ENCODE measurements around the gene NPPB. TPM values are rescaled to one million over a fixed set of nuclear protein-coding genes. Genes with fewer than 3 reads are reported as not detected.

Gene NPPB
- total RNA-seq, 1 experiment from 2014 or later = not detected

- intact Hi-C loops (cut with micrococcal nuclease) = no loop called here
- CTCF ChIA-PET = interaction anchor here (0.6 to 1.2 kb wide), 5 partner anchors 14 to 334 kb away, joined by 3 to 5 read pairs (median 4); no protein-coding TSS in a partner anchor
- no peak overlapping the region for H3K4me3 Mint-ChIP-seq (ENCODE audit: unreplicated experiment)
- no peak for TF ChIP-seq CTCF (IDR thresholded peaks at IDR 0.05; ENCODE audit: unreplicated experiment)
- H3K4me1 Mint-ChIP-seq (ENCODE audit: insufficient read depth, unreplicated experiment) = no peaks in the 10 kb centered on the region
- peaks cover 71% of the 10 kb centered on the region for H3K36me3 Mint-ChIP-seq (ENCODE audit: insufficient read depth, unreplicated experiment)
- H3K27ac Mint-ChIP-seq (ENCODE audit: low read depth, unreplicated experiment) = no peak overlapping the region
- no TSS peak for BruUV-seq (replicated peaks)
- H3K9me3 Mint-ChIP-seq (ENCODE audit: unreplicated experiment) = no peaks in the 10 kb centered on the region
- POLR2A ChIA-PET = interaction anchor here (6.1 kb wide), 1 partner anchor 73 kb away, joined by 56 read pairs; no protein-coding TSS in a partner anchor
- no peak for DNase-seq (ENCODE audit: unreplicated experiment)
- H3K27me3 Mint-ChIP-seq (ENCODE audit: insufficient read depth, unreplicated experiment) = no peaks in the 10 kb centered on the region
Observed at GRCh38 chr1:11835441-11836225, 23.1 kb downstream of the NPPB start.

- intact Hi-C loops (cut with micrococcal nuclease) = no loop called here
- no peak overlapping the region for H3K27ac Mint-ChIP-seq (ENCODE audit: low read depth, unreplicated experiment)
- TF ChIP-seq CTCF (IDR thresholded peaks at IDR 0.05; ENCODE audit: unreplicated experiment) = no peak
- CTCF ChIA-PET = no interaction called here
- H3K27me3 Mint-ChIP-seq (ENCODE audit: insufficient read depth, unreplicated experiment) = no peaks in the 10 kb centered on the region
- H3K9me3 Mint-ChIP-seq (ENCODE audit: unreplicated experiment) = no peaks in the 10 kb centered on the region
- no TSS peak for BruUV-seq (replicated peaks)
- no peaks in the 10 kb centered on the region for H3K4me1 Mint-ChIP-seq (ENCODE audit: insufficient read depth, unreplicated experiment)
- no peak overlapping the region for H3K4me3 Mint-ChIP-seq (ENCODE audit: unreplicated experiment)
- no peak for DNase-seq (ENCODE audit: unreplicated experiment)
- POLR2A ChIA-PET = no interaction called here
- H3K36me3 Mint-ChIP-seq (ENCODE audit: insufficient read depth, unreplicated experiment) = peaks cover 68% of the 10 kb centered on the region
Observed at GRCh38 chr1:11833900-11834299, 24.8 kb downstream of the NPPB start.

GRCh38 chr1:11833497-11833896 lies 25.2 kb downstream of the NPPB start:
- Mint-ChIP-seq H3K36me3 (ENCODE audit: insufficient read depth, unreplicated experiment) (peaks cover 68% of the 10 kb centered on the region), H3K27ac (ENCODE audit: low read depth, unreplicated experiment) (no peak overlapping the region), H3K27me3 (ENCODE audit: insufficient read depth, unreplicated experiment) (no peaks in the 10 kb centered on the region), H3K4me1 (ENCODE audit: insufficient read depth, unreplicated experiment) (no peaks in the 10 kb centered on the region), H3K4me3 (ENCODE audit: unreplicated experiment) (no peak overlapping the region), H3K9me3 (ENCODE audit: unreplicated experiment) (no peaks in the 10 kb centered on the region)
- intact Hi-C loops (cut with micrococcal nuclease) = no loop called here
- ChIA-PET CTCF (no interaction called here), POLR2A (no interaction called here)
- DNase-seq (ENCODE audit: unreplicated experiment) = no peak
- BruUV-seq (replicated peaks) = no TSS peak
- no peak for TF ChIP-seq CTCF (IDR thresholded peaks at IDR 0.05; ENCODE audit: unreplicated experiment)

- ChIA-PET CTCF (interaction anchor here (0.5 to 0.9 kb wide), 3 partner anchors 61 to 173 kb away, joined by 3 read pairs; no protein-coding TSS in a partner anchor), POLR2A (interaction anchor here (0.5 to 1.8 kb wide), 4 partner anchors 25 to 247 kb away, joined by 3 to 5 read pairs (median 4); no protein-coding TSS in a partner anchor)
- H3K4me1 Mint-ChIP-seq (ENCODE audit: insufficient read depth, unreplicated experiment) = no peaks in the 10 kb centered on the region
- H3K9me3 Mint-ChIP-seq (ENCODE audit: unreplicated experiment) = no peaks in the 10 kb centered on the region
- H3K27ac Mint-ChIP-seq (ENCODE audit: low read depth, unreplicated experiment) = no peak overlapping the region
- BruUV-seq (replicated peaks) = no TSS peak
- no peaks in the 10 kb centered on the region for H3K27me3 Mint-ChIP-seq (ENCODE audit: insufficient read depth, unreplicated experiment)
- no peak for TF ChIP-seq CTCF (IDR thresholded peaks at IDR 0.05; ENCODE audit: unreplicated experiment)
- intact Hi-C loops (cut with micrococcal nuclease) = no loop called here
- H3K4me3 Mint-ChIP-seq (ENCODE audit: unreplicated experiment) = no peak overlapping the region
- peaks cover 70% of the 10 kb centered on the region for H3K36me3 Mint-ChIP-seq (ENCODE audit: insufficient read depth, unreplicated experiment)
- no peak for DNase-seq (ENCODE audit: unreplicated experiment)
Observed at GRCh38 chr1:11831945-11832725, 26.6 kb downstream of the NPPB start.

Data from MCF 10A (cell line).